Endothelial cell of umbilical vein (primary cell): ENCODE measurements around the gene B4GALNT3. TPM values are rescaled to one million over a fixed set of nuclear protein-coding genes. Genes with fewer than 3 reads are reported as not detected.

ENCODE experiments used
- BruUV-seq: library from RNA; stranded (reverse); fragments of 400-500 nt; replicated peaks from 2 replicates; lab custom pipeline; 2021; lab: Mats Ljungman, UMichigan
- CTCF ChIA-PET: fragments of 300-600, 350-600 bp; sonication (Branson Sonifier 250); formaldehyde crosslinking; loops from one replicate; lab custom pipeline; 2021; ENCODE audit warnings: antibody characterized with exemption, inconsistent platforms; lab: Charles Lee
- POLR2A ChIA-PET: fragments of 300-600, 350-600 bp; sonication (Branson Sonifier 250); formaldehyde crosslinking; loops from one replicate; lab custom pipeline; 2021; ENCODE audit warnings: antibody characterized with exemption, inconsistent platforms; lab: Charles Lee
- DNase-seq: peaks from one replicate; pipeline ENCODE4 v3.0.0-alpha.2; 2011; ENCODE audit warnings: low read depth, low spot score
- FAIRE-seq: peaks from 2 replicates; lab custom pipeline; 2011; peaks lifted over from hg19 to GRCh38; lab: Jason Lieb, UNC
- H2AFZ ChIP-seq: 2 replicates; pipeline ENCODE4 v1.6.0; 2012; ENCODE audit warnings: low read depth, low read length, control low read depth, inconsistent platforms
- H3K27ac ChIP-seq: 2 replicates; pipeline ENCODE4 v1.5.1; 2011; ENCODE audit warnings: low read depth, mild to moderate bottlenecking, control low read depth, low read length, moderate library complexity; ENCODE audit not compliant: insufficient read depth
- H3K27me3 ChIP-seq, 2 experiments: 2 replicates each; pipeline versions ENCODE4 v1.6.0 to v1.6.1; 2011; ENCODE audit warnings: low read length in 2 of 2, mixed read lengths in 1 of 2; ENCODE audit not compliant: control insufficient read depth in 2 of 2, insufficient read depth in 2 of 2
- H3K36me3 ChIP-seq, 2 experiments: 2 replicates in 1 of 2; 3 replicates in 1 of 2; pipeline ENCODE4 v1.5.1; 2011; ENCODE audit warnings: low read length in 2 of 2, mild to moderate bottlenecking in 1 of 2, moderate library complexity in 1 of 2; ENCODE audit not compliant: control insufficient read depth in 2 of 2, insufficient read depth in 2 of 2; ENCODE audit errors: extremely low read depth in 1 of 2
- H3K4me1 ChIP-seq: 3 replicates; pipeline ENCODE4 v1.5.1; 2011; ENCODE audit warnings: mild to moderate bottlenecking, low read length; ENCODE audit not compliant: control insufficient read depth, insufficient read depth; ENCODE audit errors: extremely low read depth
- H3K4me2 ChIP-seq: 2 replicates; pipeline ENCODE4 v1.6.1; 2011; ENCODE audit warnings: low read length, control low read depth, mixed read lengths; ENCODE audit not compliant: insufficient read depth
- H3K4me3 ChIP-seq, 3 experiments: fragments of 200-600 bp in 1 of 3; sonication (generic), shearing (Covaris generic) in 1 of 3; replicated peaks in 1 of 3; 2 replicates each; pipeline ENCODE4 v1.5.1; 2011 to 2016; ENCODE audit warnings: control low read depth in 3 of 3, low read length in 3 of 3, mild to moderate bottlenecking in 2 of 3, inconsistent platforms in 1 of 3, low read depth in 1 of 3, moderate library complexity in 1 of 3; ENCODE audit not compliant: insufficient read depth in 1 of 3
- H3K79me2 ChIP-seq: 2 replicates; pipeline ENCODE4 v1.6.0; 2012; ENCODE audit warnings: low read length, inconsistent platforms; ENCODE audit not compliant: control insufficient read depth, insufficient read depth
- H3K9ac ChIP-seq: replicated peaks from 2 replicates; pipeline ENCODE3; 2011; ENCODE audit warnings: low read length, control low read depth; ENCODE audit not compliant: insufficient read depth; ENCODE audit errors: extremely low read depth
- H3K9me1 ChIP-seq: replicated peaks from 3 replicates; pipeline ENCODE4 v1.6.0; 2011; ENCODE audit warnings: mild to moderate bottlenecking, low read length; ENCODE audit not compliant: control insufficient read depth, insufficient read depth; ENCODE audit errors: extremely low read depth
- H3K9me3 ChIP-seq: replicated peaks from 2 replicates; pipeline ENCODE4 v1.5.1; 2012; ENCODE audit warnings: low read length, inconsistent platforms; ENCODE audit not compliant: control insufficient read depth, insufficient read depth
- H4K20me1 ChIP-seq: replicated peaks from 2 replicates; pipeline ENCODE3; 2011; ENCODE audit warnings: mild to moderate bottlenecking, low read length; ENCODE audit not compliant: control insufficient read depth, insufficient read depth; ENCODE audit errors: extremely low read depth
- CTCF ChIP-seq, 2 donors: IDR thresholded peaks; 1 replicate in 1 of 2; 2 replicates in 1 of 2; pipeline ENCODE4 v1.5.1; 2011; ENCODE audit warnings: low read length in 2 of 2, mild to moderate bottlenecking in 2 of 2, moderate library complexity in 2 of 2, control low read depth in 1 of 2, inconsistent platforms in 1 of 2, low read depth in 1 of 2; ENCODE audit not compliant: insufficient read depth in 1 of 2; ENCODE audit errors: extremely low read depth in 1 of 2
- EZH2 ChIP-seq: IDR thresholded peaks from 2 replicates; pipeline ENCODE4 v1.6.1; 2012; ENCODE audit warnings: borderline replicate concordance, low read depth, mild to moderate bottlenecking, moderate library complexity, low read length, inconsistent platforms; ENCODE audit not compliant: severe bottlenecking
- FOS ChIP-seq: IDR thresholded peaks from 2 replicates; pipeline ENCODE4 v1.6.1; 2011; ENCODE audit warnings: mild to moderate bottlenecking, low read length, moderate library complexity, borderline replicate concordance; ENCODE audit not compliant: insufficient read depth
- GATA2 ChIP-seq: IDR thresholded peaks from 2 replicates; pipeline ENCODE4 v1.7.0; 2011; ENCODE audit warnings: low read depth, mild to moderate bottlenecking, moderate library complexity, mixed read lengths, low read length; ENCODE audit not compliant: insufficient read length, insufficient read depth
- JUN ChIP-seq: IDR thresholded peaks from 2 replicates; pipeline ENCODE4 v1.6.1; 2011; ENCODE audit warnings: borderline replicate concordance, low read depth; ENCODE audit not compliant: insufficient read length, insufficient read depth
- MYC ChIP-seq: IDR thresholded peaks from one replicate; pipeline ENCODE4 v1.6.1; 2011; ENCODE audit warnings: mild to moderate bottlenecking, low read depth, low read length
- dilution Hi-C: fragments of 300-500 bp; cut with MboI; formaldehyde crosslinking; loops from one replicate; pipeline ENCODE4 v1.15.0; 2019; ENCODE audit warnings: low sequenced_read_pairs; ENCODE audit not compliant: extremely low pct_ligation_motif_present
- intact Hi-C: fragments of 100-400 bp; cut with micrococcal nuclease; formaldehyde crosslinking; loops from one replicate; pipeline ENCODE4 v1.10.0; 2022
- polyA plus RNA-seq, 4 experiments: library from polyadenylated mRNA; depleted of rRNA in 3 of 4; stranded (reverse) in 3 of 4; unstranded in 1 of 4; fragments of >200 nt; gene quantifications; 2 replicates each; pipeline versions ENCODE4 v1.2.1 to v1.2.3, GENCODE V29; 2011 to 2012; ENCODE audit warnings: missing spikeins in 1 of 4
- total RNA-seq: library from RNA; stranded (reverse); gene quantifications from 2 replicates; pipeline ENCODE4 v1.2.3, GENCODE V29; 2021

Gene B4GALNT3
- total and polyA plus RNA-seq, 2 donors (not counting 3 experiments of a cell fraction or from before 2014, with no cell fraction given): 0.07 TPM; not detected in 1

DNA sequence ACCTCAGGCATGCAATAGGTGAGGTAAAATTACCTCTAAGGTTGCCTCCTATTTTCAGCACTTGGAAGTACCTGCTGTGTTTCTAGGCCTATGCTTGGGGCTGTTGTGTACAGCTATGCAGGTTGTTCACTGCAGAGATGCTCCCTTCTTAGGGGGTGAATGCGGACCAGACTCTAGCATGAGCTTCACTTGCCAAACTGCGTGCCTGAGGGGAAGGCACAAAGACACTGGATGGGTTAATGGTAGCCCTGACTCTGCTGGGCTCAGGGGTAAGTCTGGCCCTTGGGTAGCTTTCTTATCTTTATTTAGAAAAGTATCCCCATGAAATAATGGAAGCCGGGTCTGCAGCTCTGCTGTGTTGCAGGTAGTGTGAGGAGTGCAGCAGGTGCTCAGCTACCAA is 35.7 kb downstream of the B4GALNT3 start:
- no peak overlapping the region for H2AFZ ChIP-seq
- H3K4me1 ChIP-seq: no peaks in the 10 kb centered on the region
- no peaks in the 10 kb centered on the region for H3K79me2 ChIP-seq
- no peak overlapping the region for H3K9ac ChIP-seq
- TF ChIP-seq EZH2 (no peak), JUN (no peak), FOS (no peak), CTCF (IDR thresholded peaks at IDR 0.05; ENCODE audit: extremely low read depth in 1 of 2, insufficient read depth in 1 of 2, low read depth in 1 of 2, low read length in 2 of 2) (no peak), MYC (no peak), GATA2 (no peak)
- H4K20me1 ChIP-seq: no peaks in the 10 kb centered on the region
- DNase-seq (no peak), FAIRE-seq (no peak)
- no TSS peak for BruUV-seq
- H3K36me3 ChIP-seq: no peaks in the 10 kb centered on the region
- POLR2A ChIA-PET: no interaction called here
- H3K27me3 ChIP-seq: peaks cover 10 to 17% of the 10 kb centered on the region in 2 experiments
- dilution Hi-C loops: no loop called here
- CTCF ChIA-PET: interaction anchor here (0.7 to 2.5 kb wide), 9 partner anchors 9 to 74 kb away, joined by 3 to 11 read pairs (median 3); no protein-coding TSS in a partner anchor
- intact Hi-C loops: no loop called here
- no peak overlapping the region for H3K27ac ChIP-seq
- no peaks in the 10 kb centered on the region for H3K9me1 ChIP-seq
- no peak overlapping the region for H3K4me2 ChIP-seq
- no peaks in the 10 kb centered on the region for H3K9me3 ChIP-seq
- H3K4me3 ChIP-seq: no peak overlapping the region
